GM23338 (cell line): ENCODE results near the gene ABR. TPM values are rescaled to one million over a fixed set of nuclear protein-coding genes. Genes with fewer than 3 reads are reported as not detected.
"Not testable (repeated sequence)": the region's sequence is repeated elsewhere in the genome, so short reads cannot be mapped to it uniquely, and the experiment has no call there.

Source experiments
- ATAC-seq: fragments of 200-7000 bp; cut with Tn5 transposase; 3 replicates; pipeline ENCODE4 v1.9.1; 2020
- DNase-seq: peaks from one replicate; pipeline ENCODE4 v3.0.0-alpha.2; 2015; ENCODE audit warnings: low spot score
- H2AFZ ChIP-seq: fragments of 200-600 bp; sonication (generic); 2 replicates; pipeline ENCODE4 v1.8.0; 2016; ENCODE audit warnings: antibody characterized with exemption, mild to moderate bottlenecking, moderate library complexity
- H3F3A ChIP-seq: fragments of 200-600 bp; sonication (generic); replicated peaks from 2 replicates; pipeline ENCODE4 v1.8.0; 2017; ENCODE audit warnings: antibody characterized with exemption, mixed run types, low read depth
- H3K27ac ChIP-seq: fragments of 200-600 bp; sonication (generic); 2 replicates; pipeline ENCODE4 v1.6.1; 2016; ENCODE audit warnings: low read depth
- H3K27me3 ChIP-seq: fragments of 200-600 bp; sonication (generic); 2 replicates; pipeline ENCODE4 v1.8.0; 2016; ENCODE audit warnings: mild to moderate bottlenecking, mixed run types, moderate library complexity; ENCODE audit not compliant: insufficient read depth
- H3K36me3 ChIP-seq: fragments of 200-600 bp; sonication (generic); 2 replicates; pipeline ENCODE4 v1.8.0; 2016; ENCODE audit warnings: mild to moderate bottlenecking; ENCODE audit not compliant: insufficient read depth
- H3K4me1 ChIP-seq: fragments of 200-600 bp; sonication (generic); 2 replicates; pipeline ENCODE4 v1.8.0; 2016; ENCODE audit warnings: mild to moderate bottlenecking, moderate library complexity; ENCODE audit not compliant: insufficient read depth
- H3K4me2 ChIP-seq: fragments of 200-600 bp; sonication (generic); 2 replicates; pipeline ENCODE4 v1.7.1; 2017; ENCODE audit warnings: mixed run types
- H3K4me3 ChIP-seq: fragments of 200-600 bp; sonication (generic); 2 replicates; pipeline ENCODE4 v1.6.1; 2016; ENCODE audit warnings: mixed run types
- H3K79me2 ChIP-seq: fragments of 200-600 bp; sonication (generic); replicated peaks from 2 replicates; pipeline ENCODE4 v1.8.0; 2017; ENCODE audit warnings: mild to moderate bottlenecking; ENCODE audit not compliant: insufficient read depth
- H3K9me2 ChIP-seq: fragments of 200-600 bp; sonication (generic); 2 replicates; pipeline ENCODE4 v1.8.0; 2017; ENCODE audit not compliant: insufficient read depth
- H4K20me1 ChIP-seq: fragments of 200-600 bp; sonication (generic); replicated peaks from 2 replicates; pipeline ENCODE4 v1.8.0; 2017; ENCODE audit warnings: mild to moderate bottlenecking; ENCODE audit not compliant: insufficient read depth
- H3K27ac Mint-ChIP-seq: 2 replicates; pipeline ENCODE4 v1.8.0; 2020; ENCODE audit warnings: inconsistent platforms, mild to moderate bottlenecking, moderate library complexity, mixed read lengths
- H3K27me3 Mint-ChIP-seq: 3 replicates; pipeline ENCODE4 v1.8.0; 2022; ENCODE audit warnings: low read depth, mild to moderate bottlenecking, moderate library complexity, mixed read lengths, inconsistent platforms; ENCODE audit not compliant: insufficient read depth, poor library complexity
- H3K36me3 Mint-ChIP-seq: 3 replicates; pipeline ENCODE4 v1.8.0; 2021; ENCODE audit warnings: low read depth, mild to moderate bottlenecking, inconsistent platforms, moderate library complexity, mixed read lengths
- H3K4me1 Mint-ChIP-seq: 3 replicates; pipeline ENCODE4 v1.8.0; 2020; ENCODE audit warnings: mild to moderate bottlenecking, inconsistent platforms, mixed read lengths
- H3K4me3 Mint-ChIP-seq: 3 replicates; pipeline ENCODE4 v1.8.0; 2021; ENCODE audit warnings: moderate library complexity, mild to moderate bottlenecking, inconsistent platforms, mixed read lengths
- H3K9me3 Mint-ChIP-seq: 3 replicates; pipeline ENCODE4 v1.8.0; 2020; ENCODE audit warnings: moderate library complexity, mild to moderate bottlenecking, inconsistent platforms, mixed read lengths
- CREB1 ChIP-seq: fragments of 250-450 bp; sonication (Bioruptor Pico); IDR thresholded peaks from 2 replicates; pipeline ENCODE4 v1.5.0; 2020; ENCODE audit warnings: low read depth, mild to moderate bottlenecking, moderate library complexity
- CTCF ChIP-seq, 2 experiments: fragments of 200-600 bp in 1 of 2; sonication (generic) in 1 of 2; conservative IDR thresholded peaks; 2 replicates each; pipeline versions ENCODE4 v1.5.1 to v1.6.1; 2016 to 2017; ENCODE audit warnings: antibody characterized with exemption in 2 of 2, low read depth in 2 of 2, mild to moderate bottlenecking in 2 of 2, moderate library complexity in 1 of 2
- ETS1 ChIP-seq: IDR thresholded peaks from 2 replicates; pipeline ENCODE4 v1.6.1; 2016; ENCODE audit warnings: antibody characterized with exemption
- EZH2phosphoT487 ChIP-seq: fragments of 200-600 bp; sonication (generic); IDR thresholded peaks from one replicate; pipeline ENCODE4 v1.8.1; 2018; ENCODE audit warnings: antibody characterized with exemption; ENCODE audit not compliant: unreplicated experiment
- JUNB ChIP-seq: IDR thresholded peaks from one replicate; pipeline ENCODE4 v1.6.1; 2016; ENCODE audit warnings: antibody characterized with exemption; ENCODE audit not compliant: unreplicated experiment
- ZNF114 ChIP-seq: fragments of 250-450 bp; sonication (Bioruptor Pico); IDR thresholded peaks from 2 replicates; pipeline ENCODE4 v1.5.0; 2020; ENCODE audit warnings: mild to moderate bottlenecking, moderate library complexity
- ZNF462 ChIP-seq: fragments of 250-450 bp; sonication (Bioruptor Pico); IDR thresholded peaks from 2 replicates; pipeline ENCODE4 v1.5.0; 2020; ENCODE audit warnings: mild to moderate bottlenecking, moderate library complexity
- polyA plus RNA-seq: library from polyadenylated mRNA; unstranded; fragments of >200 nt; fragmentation: Nextera tagmentation; extraction: Ambion mirVana; gene quantifications from 2 replicates; pipeline ENCODE4 v1.2.1, GENCODE V29; 2016
- total RNA-seq: library from RNA; depleted of rRNA; stranded (reverse); fragments of >200 nt; shearing (Covaris generic); gene quantifications from 2 replicates; pipeline ENCODE4 v1.2.3, GENCODE V29; 2014

ABR gene
- total and polyA plus RNA-seq, 2 experiments from 2014 or later = 15.0 to 27.7 TPM

GRCh38 chr17:995324-995723, 184.5 kb downstream of the ABR start:
- Mint-ChIP-seq H3K9me3 (peaks cover 30% of the 10 kb centered on the region), H3K36me3 (peaks cover 15% of the 10 kb centered on the region)
- not testable (repeated sequence) for H3K27ac ChIP-seq, H3K4me1 Mint-ChIP-seq, H3K4me2 ChIP-seq, ATAC-seq, H3K4me3 ChIP-seq, H3K4me1 ChIP-seq, H4K20me1 ChIP-seq, H3K9me2 ChIP-seq, H3K27me3 Mint-ChIP-seq, H3K27me3 ChIP-seq, H3K4me3 Mint-ChIP-seq, H3K27ac Mint-ChIP-seq, DNase-seq, H3K36me3 ChIP-seq, H2AFZ ChIP-seq, H3F3A ChIP-seq
- H3K79me2 ChIP-seq = peaks cover 18% of the 10 kb centered on the region

- Histone ChIP-seq H3K4me1 (peaks cover 3% of the 10 kb centered on the region), H3K27ac (no peak overlapping the region), H3K9me2 (no peaks in the 10 kb centered on the region), H4K20me1 (peaks cover 3% of the 10 kb centered on the region; the same call in 1 of the 2 replicates), H3F3A (no peaks in the 10 kb centered on the region), H3K4me2 (no peak overlapping the region), H3K27me3 (peaks cover 7% of the 10 kb centered on the region; the same call in 1 of the 2 replicates), H3K36me3 (no peaks in the 10 kb centered on the region), H3K4me3 (no peak overlapping the region), H2AFZ (no peak overlapping the region), H3K79me2 (peaks cover 9% of the 10 kb centered on the region)
- TF ChIP-seq CREB1 (CRISPR knock-in tag) (no peak), ZNF114 (CRISPR knock-in tag) (no peak)
- Mint-ChIP-seq H3K4me1 (peaks cover 3% of the 10 kb centered on the region), H3K27me3 (peaks cover 8% of the 10 kb centered on the region), H3K27ac (no peak overlapping the region), H3K9me3 (peaks cover 30% of the 10 kb centered on the region), H3K4me3 (no peak overlapping the region), H3K36me3 (peaks cover 5% of the 10 kb centered on the region)
- ATAC-seq (no peak), DNase-seq (no peak)
Observed at GRCh38 chr17:992933-993332, 186.8 kb downstream of the ABR start.

- no peaks in the 10 kb centered on the region for H3K9me2 ChIP-seq
- H3K4me3 ChIP-seq = no peak overlapping the region
- no peaks in the 10 kb centered on the region for H3K79me2 ChIP-seq
- DNase-seq = no peak
- Mint-ChIP-seq H3K4me1 (no peaks in the 10 kb centered on the region), H3K36me3 (no peaks in the 10 kb centered on the region; the same call in 2 of the 3 replicates), H3K4me3 (no peak overlapping the region), H3K27ac (no peak overlapping the region), H3K27me3 (peaks cover 9% of the 10 kb centered on the region), H3K9me3 (peaks cover 14% of the 10 kb centered on the region)
- H3K36me3 ChIP-seq = no peaks in the 10 kb centered on the region
- no peaks in the 10 kb centered on the region for H3K4me1 ChIP-seq
- no peak overlapping the region for H2AFZ ChIP-seq
- no peak overlapping the region for H3K4me2 ChIP-seq
- H4K20me1 ChIP-seq = no peaks in the 10 kb centered on the region
- ATAC-seq = no peak
- no peaks in the 10 kb centered on the region for H3K27me3 ChIP-seq
- H3F3A ChIP-seq = no peaks in the 10 kb centered on the region
- H3K27ac ChIP-seq = no peak overlapping the region
- TF ChIP-seq CTCF (conservative IDR thresholded peaks at IDR 0.05; ENCODE audit: low read depth in 2 of 2) (no peak), ZNF462 (CRISPR knock-in tag) (no peak), JUNB (no peak), ETS1 (no peak), ZNF114 (CRISPR knock-in tag) (no peak), EZH2phosphoT487 (no peak)
Observed at GRCh38 chr17:988561-988960, 191.2 kb downstream of the ABR start.
